Fibroblast of pulmonary artery (primary cell): ENCODE data around the gene GSC2.

Experiments used
- DNase-seq: peaks from one replicate; pipeline ENCODE4 v3.0.0-alpha.2; 2010; ENCODE audit warnings: low read depth
- H3K4me3 ChIP-seq: replicated peaks from 2 replicates; pipeline ENCODE4 v1.5.1; 2011; ENCODE audit warnings: low read depth, mild to moderate bottlenecking, control low read depth, low read length, moderate library complexity
- CTCF ChIP-seq: IDR thresholded peaks from 2 replicates; pipeline ENCODE4 v1.5.1; 2011; ENCODE audit warnings: mild to moderate bottlenecking, control low read depth, low read length, inconsistent platforms; ENCODE audit errors: missing control alignments

GSC2 gene

GRCh38 chr22:19149991-19150390 lies at the start of gene GSC2:
TSS of gene GSC2 (minus strand) at chr22:19150292. CDS start at chr22:19150283, 9 bp downstream.
- no peak within 1 kb of the TSS for H3K4me3 ChIP-seq
- DNase-seq = no peak
- TF ChIP-seq CTCF = no peak

GRCh38 chr22:19199479-19199878 lies 49.4 kb upstream of the GSC2 start:
- DNase-seq = no peak
- TF ChIP-seq CTCF = no peak
- no peak overlapping the region for H3K4me3 ChIP-seq

GRCh38 chr22:19197997-19198865 lies 48.1 kb upstream of the GSC2 start:
- DNase-seq = no peak
- no peak overlapping the region for H3K4me3 ChIP-seq
- TF ChIP-seq CTCF = no peak

- DNase-seq = no peak
- no peak overlapping the region for H3K4me3 ChIP-seq
- TF ChIP-seq CTCF = no peak
Measured at GRCh38 chr22:19196841-19197612, 46.9 kb upstream of the GSC2 start.

- no peak for TF ChIP-seq CTCF
- DNase-seq = no peak
Measured at GRCh38 chr22:19195796-19196731, 46.0 kb upstream of the GSC2 start.

GRCh38 chr22:19194766-19195536 lies 44.9 kb upstream of the GSC2 start:
- TF ChIP-seq CTCF = no peak
- H3K4me3 ChIP-seq = no peak overlapping the region
- no peak for DNase-seq

More at GRCh38 chr22:19195796-19196731, 46.0 kb upstream of the GSC2 start:
- no peak overlapping the region for H3K4me3 ChIP-seq
